Mesendoderm (in vitro differentiated cells): ENCODE data around the gene GATB. TPM values are rescaled to one million over a fixed set of nuclear protein-coding genes. Genes with fewer than 3 reads are reported as not detected.

Source experiments
- DNase-seq: peaks from one replicate; pipeline ENCODE4 v3.0.0; 2013
- H2AK5ac ChIP-seq: 2 replicates; pipeline ENCODE4 v1.6.1; 2013; ENCODE audit warnings: low read length, inconsistent platforms
- H2BK120ac ChIP-seq: 2 replicates; pipeline ENCODE4 v1.6.1; 2013; ENCODE audit warnings: low read depth, mild to moderate bottlenecking, low read length, moderate library complexity, mixed read lengths
- H2BK15ac ChIP-seq: replicated peaks from 2 replicates; pipeline ENCODE4 v1.6.1; 2013; ENCODE audit warnings: low read depth, mild to moderate bottlenecking, moderate library complexity
- H2BK5ac ChIP-seq: 2 replicates; pipeline ENCODE4 v1.6.1; 2013; ENCODE audit warnings: low read length, inconsistent platforms
- H3K18ac ChIP-seq: 2 replicates; pipeline ENCODE4 v1.6.1; 2013; ENCODE audit warnings: mild to moderate bottlenecking, low read length, mixed read lengths
- H3K23ac ChIP-seq: one replicate; pipeline ENCODE4 v1.6.1; 2013; ENCODE audit warnings: low read length
- H3K27ac ChIP-seq: 2 replicates; pipeline ENCODE4 v1.5.1; 2013; ENCODE audit warnings: low read depth, mild to moderate bottlenecking, inconsistent platforms, low read length, moderate library complexity
- H3K27me3 ChIP-seq: 2 replicates; pipeline ENCODE4 v1.6.1; 2013; ENCODE audit warnings: low read length, control low read depth, mild to moderate bottlenecking, inconsistent platforms; ENCODE audit not compliant: insufficient read depth, poor library complexity
- H3K36me3 ChIP-seq: 2 replicates; pipeline ENCODE4 v1.6.1; 2013; ENCODE audit warnings: low read length, inconsistent platforms; ENCODE audit not compliant: control insufficient read depth, insufficient read depth
- H3K4ac ChIP-seq: one replicate; pipeline ENCODE4 v1.6.1; 2013; ENCODE audit warnings: low read depth, mild to moderate bottlenecking, low read length, moderate library complexity
- H3K4me1 ChIP-seq: 2 replicates; pipeline ENCODE4 v1.6.1; 2013; ENCODE audit warnings: low read depth, low read length, inconsistent platforms; ENCODE audit not compliant: control insufficient read depth
- H3K4me2 ChIP-seq: 2 replicates; pipeline ENCODE4 v1.6.1; 2013; ENCODE audit warnings: low read length
- H3K4me3 ChIP-seq: 2 replicates; pipeline ENCODE4 v1.5.1; 2013; ENCODE audit warnings: mild to moderate bottlenecking, low read length
- H3K56ac ChIP-seq: one replicate; pipeline ENCODE4 v1.6.1; 2013; ENCODE audit warnings: low read length
- H3K79me1 ChIP-seq: 2 replicates; pipeline ENCODE4 v1.6.1; 2013; ENCODE audit warnings: low read length, inconsistent platforms
- H3K79me2 ChIP-seq: 2 replicates; pipeline ENCODE4 v1.6.1; 2013; ENCODE audit warnings: mild to moderate bottlenecking, low read length; ENCODE audit not compliant: control insufficient read depth, insufficient read depth
- H3K9ac ChIP-seq: 2 replicates; pipeline ENCODE4 v1.6.1; 2013; ENCODE audit warnings: low read length, inconsistent platforms
- H4K5ac ChIP-seq: one replicate; pipeline ENCODE4 v1.6.1; 2013; ENCODE audit warnings: low read length
- H4K8ac ChIP-seq: one replicate; pipeline ENCODE4 v1.6.1; 2013; ENCODE audit warnings: low read depth, mild to moderate bottlenecking, control low read depth, low read length, moderate library complexity
- WGBS: extraction: QIAGEN DNeasy Blood & Tissue Kit; methylation state at CpG from one replicate; pipeline ENCODE4 v1.1.7; 2013; ENCODE audit warnings: low lambda C conversion rate, missing lambda C conversion rate; ENCODE audit not compliant: insufficient coverage; ENCODE audit errors: extremely low coverage; 5-methylcytosine and 5-hydroxymethylcytosine counted together
- polyA plus RNA-seq, 2 experiments: library from polyadenylated mRNA; stranded (reverse); fragments of 200-250 nt; gene quantifications; one replicate each; pipeline ENCODE4 v1.2.3, GENCODE V29; 2013

Gene GATB, protein sequence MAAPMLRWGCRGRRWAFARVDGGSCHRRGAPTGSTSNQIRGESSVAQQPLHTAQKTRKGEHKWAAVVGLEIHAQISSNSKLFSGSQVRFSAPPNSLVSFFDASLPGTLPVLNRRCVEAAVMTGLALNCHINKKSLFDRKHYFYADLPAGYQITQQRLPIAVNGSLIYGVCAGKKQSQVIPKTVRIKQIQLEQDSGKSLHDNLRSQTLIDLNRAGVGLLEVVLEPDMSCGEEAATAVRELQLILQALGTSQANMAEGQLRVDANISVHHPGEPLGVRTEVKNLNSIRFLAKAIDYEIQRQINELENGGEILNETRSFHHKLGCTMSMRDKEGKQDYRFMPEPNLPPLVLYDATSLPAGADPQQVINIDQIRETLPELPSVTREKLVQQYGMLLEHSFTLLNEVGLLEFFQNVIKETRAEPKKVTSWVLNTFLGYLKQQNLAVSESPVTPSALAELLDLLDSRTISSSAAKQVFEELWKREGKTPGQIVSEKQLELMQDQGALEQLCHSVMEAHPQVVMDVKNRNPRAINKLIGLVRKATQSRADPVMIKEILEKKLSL
- polyA plus RNA-seq (2013, experiment 1 of 2) = 9.5 TPM
- 10.1 TPM for polyA plus RNA-seq (2013, experiment 2 of 2)

DNA sequence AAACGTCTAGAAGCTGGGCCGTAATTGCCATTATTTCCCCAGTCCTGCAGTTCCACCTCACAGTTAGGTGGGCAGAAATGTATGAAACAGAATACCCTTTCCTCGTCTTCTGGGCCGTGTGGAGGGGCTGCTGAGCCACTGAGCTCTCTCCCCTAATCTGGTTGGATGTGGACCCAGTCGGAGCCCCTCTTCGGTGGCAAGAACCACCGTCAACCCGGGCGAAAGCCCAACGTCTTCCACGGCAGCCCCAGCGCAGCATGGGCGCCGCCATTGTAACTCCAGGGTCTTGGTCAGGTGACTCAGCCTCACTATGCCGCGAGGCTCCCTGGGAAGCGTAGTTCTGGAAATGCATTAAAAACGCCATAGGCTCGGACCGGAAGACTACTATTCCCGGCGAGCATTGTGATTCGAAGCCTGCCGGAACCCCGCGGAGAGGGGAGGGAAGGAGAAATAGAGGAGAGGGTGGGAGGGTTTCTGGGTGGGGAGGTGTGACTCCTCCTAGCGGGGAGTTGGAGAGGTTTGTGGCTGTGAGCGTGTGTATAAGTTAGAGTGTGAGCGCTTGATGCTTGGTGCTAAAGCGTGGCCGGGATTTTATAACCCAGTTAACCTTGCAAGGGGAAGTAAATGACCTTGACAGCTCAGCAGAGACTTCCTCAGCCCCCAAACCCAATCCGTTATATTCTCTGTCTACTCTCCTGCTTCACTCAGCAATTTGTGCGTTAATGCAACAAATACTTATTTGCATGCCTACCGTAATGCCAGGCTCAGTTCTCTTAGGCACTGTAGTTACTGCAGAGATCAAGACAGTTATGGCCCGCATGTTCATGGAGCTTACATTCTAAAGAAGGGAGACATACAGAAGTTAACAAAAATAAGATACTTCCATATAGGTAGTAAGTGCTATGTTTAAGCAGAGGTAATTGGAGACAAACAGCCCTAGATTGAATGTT is at the start of gene GATB:
GATB (minus strand) TSS at position 296 of the 950 bp plus-strand sequence; CDS start at position 271, 25 bp downstream.
- no peaks in the 10 kb centered on the region for H3K79me1 ChIP-seq
- peak; percentile 99 for DNase-seq
- H3K4ac ChIP-seq = peak within 1 kb of the TSS; percentile 95
- no peak within 1 kb of the TSS for H3K27ac ChIP-seq
- H2BK15ac ChIP-seq = no peak within 1 kb of the TSS
- no peak within 1 kb of the TSS for H2AK5ac ChIP-seq
- H3K23ac ChIP-seq = peak within 1 kb of the TSS; percentile 69
- peak within 1 kb of the TSS; percentile 78 for H4K8ac ChIP-seq
- no peak within 1 kb of the TSS for H2BK5ac ChIP-seq
- H3K36me3 ChIP-seq = no peaks in the 10 kb centered on the region
- H3K4me1 ChIP-seq = no peaks in the 10 kb centered on the region
- H3K4me3 ChIP-seq = peak within 1 kb of the TSS; percentile 96
- peak within 1 kb of the TSS; percentile 92 for H3K56ac ChIP-seq
- peak within 1 kb of the TSS; percentile 53 for H3K4me2 ChIP-seq
- no peaks in the 10 kb centered on the region for H3K27me3 ChIP-seq
- H2BK120ac ChIP-seq = no peak within 1 kb of the TSS
- H3K18ac ChIP-seq = peak within 1 kb of the TSS; percentile 83
- H3K79me2 ChIP-seq = no peaks in the 10 kb centered on the region
- peak within 1 kb of the TSS; percentile 88 for H3K9ac ChIP-seq
- H4K5ac ChIP-seq = peak within 1 kb of the TSS; percentile 78
- WGBS = no CpG with 5 or more reads among the region's 35 CpGs

DNA sequence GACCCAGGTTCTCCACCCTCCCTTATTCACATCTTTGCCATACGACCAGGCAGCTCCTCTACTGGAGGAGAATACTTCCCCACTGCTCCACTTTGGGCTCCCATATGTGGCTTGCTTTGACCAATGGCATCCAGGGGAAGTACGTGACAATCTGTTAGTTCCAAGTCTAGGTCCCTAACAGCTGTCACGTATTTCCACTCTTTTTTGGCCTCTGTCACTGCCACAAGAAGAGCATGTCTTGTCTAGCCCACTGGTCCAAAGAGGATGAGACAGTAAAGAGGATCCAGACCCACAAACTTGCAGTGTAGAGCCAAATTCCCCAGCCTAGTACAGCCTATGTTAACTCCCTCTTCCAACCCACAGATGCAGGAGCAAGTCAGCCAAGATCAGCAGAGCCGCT is 49.7 kb upstream of the GATB start:
- Histone ChIP-seq H3K27me3 (no peaks in the 10 kb centered on the region), H3K4me1 (peaks cover 5% of the 10 kb centered on the region), H2AK5ac (peak overlapping the region; percentile 15), H3K36me3 (no peaks in the 10 kb centered on the region), H2BK15ac (no peak overlapping the region), H3K4me2 (no peak overlapping the region), H3K79me2 (no peaks in the 10 kb centered on the region), H4K5ac (no peak overlapping the region), H3K4me3 (no peak overlapping the region), H3K27ac (no peak overlapping the region), H3K9ac (no peak overlapping the region), H4K8ac (no peak overlapping the region), H3K4ac (no peak overlapping the region), H3K23ac (no peak overlapping the region), H3K56ac (no peak overlapping the region), H2BK120ac (no peak overlapping the region), H2BK5ac (no peak overlapping the region), H3K79me1 (no peaks in the 10 kb centered on the region), H3K18ac (no peak overlapping the region)
- DNase-seq = no peak
- WGBS = no CpG with 5 or more reads among the region's 4 CpGs

DNA sequence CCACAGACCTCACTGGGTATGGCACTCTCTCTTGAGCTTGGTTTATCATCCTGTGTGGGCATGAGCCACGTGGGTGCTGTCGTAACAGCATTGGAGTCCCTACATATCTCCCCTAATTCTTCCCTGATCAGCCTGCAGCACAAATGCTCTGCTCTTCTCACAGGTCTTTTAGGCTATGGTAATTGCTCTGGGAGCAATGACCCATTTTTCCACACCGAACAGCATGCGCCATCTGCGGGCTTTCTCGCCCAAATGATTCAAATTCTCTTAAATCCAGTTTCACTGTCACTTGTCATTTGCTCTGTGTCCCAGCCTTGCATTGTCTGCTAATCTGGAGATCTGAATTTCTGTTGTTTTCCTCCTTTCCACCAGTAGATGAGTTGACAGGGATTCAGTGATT is 48.9 kb upstream of the GATB start:
- H3K9ac ChIP-seq = no peak overlapping the region
- DNase-seq = no peak
- no peak overlapping the region for H3K23ac ChIP-seq
- H2BK120ac ChIP-seq = no peak overlapping the region
- H2AK5ac ChIP-seq = no peak overlapping the region
- no peak overlapping the region for H4K5ac ChIP-seq
- no peaks in the 10 kb centered on the region for H3K36me3 ChIP-seq
- no peak overlapping the region for H3K4me2 ChIP-seq
- no peak overlapping the region for H2BK5ac ChIP-seq
- H3K27ac ChIP-seq = no peak overlapping the region
- H2BK15ac ChIP-seq = no peak overlapping the region
- no peak overlapping the region for H3K4me3 ChIP-seq
- H3K4me1 ChIP-seq = peaks cover 5% of the 10 kb centered on the region
- no peak overlapping the region for H3K18ac ChIP-seq
- H3K79me1 ChIP-seq = no peaks in the 10 kb centered on the region
- H3K4ac ChIP-seq = no peak overlapping the region
- no peaks in the 10 kb centered on the region for H3K27me3 ChIP-seq
- no peak overlapping the region for H3K56ac ChIP-seq
- no peaks in the 10 kb centered on the region for H3K79me2 ChIP-seq
- no peak overlapping the region for H4K8ac ChIP-seq
- no CpG with 5 or more reads among the region's 6 CpGs for WGBS

DNA sequence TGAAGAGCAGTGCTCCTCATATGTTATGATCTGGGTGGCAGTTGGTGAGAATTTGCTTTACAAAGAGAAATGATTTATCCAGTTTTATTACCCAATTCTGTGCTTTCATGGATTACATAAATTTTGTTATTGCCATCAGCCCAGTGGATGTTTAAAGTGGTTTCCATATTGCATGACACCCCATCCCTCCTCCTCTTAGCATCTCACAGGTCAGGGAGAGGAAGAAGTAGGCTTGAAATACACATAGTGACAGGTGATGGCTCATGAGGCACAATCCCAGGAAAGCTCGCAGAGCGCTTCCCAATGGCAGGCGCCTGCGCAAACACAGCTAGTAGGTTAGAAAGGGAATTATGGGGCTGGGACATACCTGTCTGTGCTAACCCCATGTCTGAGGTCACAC is 47.7 kb upstream of the GATB start:
- no CpG with 5 or more reads among the region's 4 CpGs for WGBS
- H3K36me3 ChIP-seq = no peaks in the 10 kb centered on the region
- H3K4me3 ChIP-seq = no peak overlapping the region
- H2BK15ac ChIP-seq = no peak overlapping the region
- H3K79me1 ChIP-seq = no peaks in the 10 kb centered on the region
- no peak overlapping the region for H3K56ac ChIP-seq
- no peaks in the 10 kb centered on the region for H3K79me2 ChIP-seq
- no peak overlapping the region for H3K4me2 ChIP-seq
- H4K8ac ChIP-seq = no peak overlapping the region
- peaks cover 5% of the 10 kb centered on the region for H3K4me1 ChIP-seq
- H3K4ac ChIP-seq = no peak overlapping the region
- H3K27ac ChIP-seq = no peak overlapping the region
- H3K9ac ChIP-seq = no peak overlapping the region
- no peak overlapping the region for H4K5ac ChIP-seq
- DNase-seq = no peak
- H3K27me3 ChIP-seq = no peaks in the 10 kb centered on the region
- H3K18ac ChIP-seq = no peak overlapping the region
- no peak overlapping the region for H2BK120ac ChIP-seq
- H2BK5ac ChIP-seq = no peak overlapping the region
- H2AK5ac ChIP-seq = no peak overlapping the region
- H3K23ac ChIP-seq = no peak overlapping the region

DNA sequence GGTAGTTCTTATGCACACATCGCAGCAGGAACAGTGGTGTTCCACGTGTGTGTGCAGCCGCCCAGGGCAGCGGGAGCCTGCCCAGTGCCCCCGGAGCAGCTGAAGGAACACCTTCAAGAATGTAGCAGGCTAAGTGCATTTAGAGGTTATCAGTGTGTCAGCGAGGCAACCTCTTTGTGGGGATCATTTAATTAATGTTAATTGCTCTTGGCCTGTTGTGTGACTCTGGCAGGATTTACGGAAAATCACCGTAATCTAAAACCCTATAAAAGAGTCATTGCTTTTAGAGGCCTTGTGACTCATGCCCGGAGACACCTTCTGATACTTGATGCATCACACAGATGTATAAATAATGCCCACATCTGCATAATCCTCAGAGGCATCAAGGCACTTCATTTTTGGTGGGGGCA is 47.3 kb upstream of the GATB start:
- no peak overlapping the region for H2BK15ac ChIP-seq
- no peak overlapping the region for H3K18ac ChIP-seq
- H3K9ac ChIP-seq = no peak overlapping the region
- no peak for DNase-seq
- no peak overlapping the region for H4K8ac ChIP-seq
- no peaks in the 10 kb centered on the region for H3K36me3 ChIP-seq
- H3K56ac ChIP-seq = no peak overlapping the region
- H3K4me1 ChIP-seq = peaks cover 5% of the 10 kb centered on the region
- no CpG with 5 or more reads among the region's 9 CpGs for WGBS
- no peaks in the 10 kb centered on the region for H3K27me3 ChIP-seq
- H2BK5ac ChIP-seq = no peak overlapping the region
- no peak overlapping the region for H3K4ac ChIP-seq
- H3K4me2 ChIP-seq = no peak overlapping the region
- H3K27ac ChIP-seq = no peak overlapping the region
- H3K79me2 ChIP-seq = no peaks in the 10 kb centered on the region
- no peak overlapping the region for H4K5ac ChIP-seq
- H3K79me1 ChIP-seq = no peaks in the 10 kb centered on the region
- no peak overlapping the region for H3K23ac ChIP-seq
- H3K4me3 ChIP-seq = no peak overlapping the region
- H2AK5ac ChIP-seq = no peak overlapping the region
- no peak overlapping the region for H2BK120ac ChIP-seq
